HL-60 (cell line): ENCODE results near the gene FBXL5.

ENCODE experiments used
- DNase-seq, 2 experiments: peaks; one replicate each; pipeline ENCODE4 v3.0.0-alpha.2; 2010 to 2020; ENCODE audit warnings: low read depth in 1 of 2, low spot score in 1 of 2
- H3K27ac ChIP-seq: fragments of 250-450 bp; sonication (Bioruptor Pico); replicated peaks from 2 replicates; pipeline ENCODE4 v1.5.1; 2020; ENCODE audit warnings: mild to moderate bottlenecking, moderate library complexity
- H3K27me3 ChIP-seq: fragments of 250-450 bp; sonication (Bioruptor Pico); 2 replicates; pipeline ENCODE4 v1.5.1; 2021; ENCODE audit warnings: mild to moderate bottlenecking, moderate library complexity; ENCODE audit not compliant: insufficient read depth, poor library complexity, severe bottlenecking
- H3K4me3 ChIP-seq: replicated peaks from 2 replicates; pipeline ENCODE4 v1.5.1; 2011; ENCODE audit warnings: mild to moderate bottlenecking, control low read depth, low read length; ENCODE audit not compliant: insufficient read depth
- GABPA ChIP-seq: IDR thresholded peaks from 2 replicates; pipeline ENCODE4 v1.6.1; 2012; ENCODE audit warnings: low read depth
- POLR2AphosphoS5 ChIP-seq: IDR thresholded peaks from 2 replicates; pipeline ENCODE4 v1.6.1; 2012; ENCODE audit warnings: low read depth
- SPI1 ChIP-seq: IDR thresholded peaks from 2 replicates; pipeline ENCODE4 v1.6.1; 2012; ENCODE audit warnings: low read depth, mild to moderate bottlenecking, borderline replicate concordance
- TF ChIP-seq, protein P1 (sequence below): IDR thresholded peaks from one replicate; pipeline ENCODE4 v1.5.1; 2011; ENCODE audit warnings: low read length, control low read depth, inconsistent platforms; ENCODE audit not compliant: insufficient read depth
- TF ChIP-seq, protein P2 (sequence below): IDR thresholded peaks from 2 replicates; pipeline ENCODE4 v1.6.1; 2012; ENCODE audit warnings: low read depth; ENCODE audit not compliant: insufficient replicate concordance

Gene FBXL5

DNA sequence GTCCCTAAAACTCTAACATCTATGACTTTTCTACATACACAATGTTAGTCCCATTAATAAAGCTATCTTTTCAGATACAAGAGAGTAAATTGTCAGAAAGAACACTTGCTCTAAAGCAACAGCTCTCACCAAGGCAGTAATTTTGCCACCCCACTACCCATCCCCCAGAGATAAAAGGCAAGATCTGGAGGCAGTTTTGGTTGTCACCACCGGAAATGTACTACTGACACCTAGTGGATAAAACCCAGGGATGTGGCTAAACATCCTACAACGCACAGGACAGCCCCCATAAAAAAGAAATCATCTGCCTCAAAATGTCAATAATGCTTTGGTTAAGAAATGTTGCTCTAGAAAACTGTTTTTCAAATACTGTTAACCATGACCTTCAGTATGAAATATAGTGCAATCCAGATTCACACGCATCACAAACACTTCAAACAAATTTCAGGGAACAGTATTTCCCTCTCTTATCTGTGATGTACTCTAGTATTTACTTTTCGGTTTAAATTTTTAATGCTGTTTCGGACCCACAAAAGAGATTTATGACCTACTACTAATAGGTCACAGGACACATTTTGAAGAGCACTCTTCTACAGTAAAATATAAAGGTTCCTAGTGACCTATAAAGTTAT is 5.1 kb downstream of the FBXL5 start:
- DNase-seq = peak; percentile 67 to 78
- H3K4me3 ChIP-seq = no peak overlapping the region
- H3K27ac ChIP-seq = no peak overlapping the region
- TF ChIP-seq, protein P1, sequence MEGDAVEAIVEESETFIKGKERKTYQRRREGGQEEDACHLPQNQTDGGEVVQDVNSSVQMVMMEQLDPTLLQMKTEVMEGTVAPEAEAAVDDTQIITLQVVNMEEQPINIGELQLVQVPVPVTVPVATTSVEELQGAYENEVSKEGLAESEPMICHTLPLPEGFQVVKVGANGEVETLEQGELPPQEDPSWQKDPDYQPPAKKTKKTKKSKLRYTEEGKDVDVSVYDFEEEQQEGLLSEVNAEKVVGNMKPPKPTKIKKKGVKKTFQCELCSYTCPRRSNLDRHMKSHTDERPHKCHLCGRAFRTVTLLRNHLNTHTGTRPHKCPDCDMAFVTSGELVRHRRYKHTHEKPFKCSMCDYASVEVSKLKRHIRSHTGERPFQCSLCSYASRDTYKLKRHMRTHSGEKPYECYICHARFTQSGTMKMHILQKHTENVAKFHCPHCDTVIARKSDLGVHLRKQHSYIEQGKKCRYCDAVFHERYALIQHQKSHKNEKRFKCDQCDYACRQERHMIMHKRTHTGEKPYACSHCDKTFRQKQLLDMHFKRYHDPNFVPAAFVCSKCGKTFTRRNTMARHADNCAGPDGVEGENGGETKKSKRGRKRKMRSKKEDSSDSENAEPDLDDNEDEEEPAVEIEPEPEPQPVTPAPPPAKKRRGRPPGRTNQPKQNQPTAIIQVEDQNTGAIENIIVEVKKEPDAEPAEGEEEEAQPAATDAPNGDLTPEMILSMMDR = peak; percentile 70
- TF ChIP-seq POLR2AphosphoS5 (no peak), SPI1 (no peak), GABPA (no peak)
- TF ChIP-seq, protein P2, sequence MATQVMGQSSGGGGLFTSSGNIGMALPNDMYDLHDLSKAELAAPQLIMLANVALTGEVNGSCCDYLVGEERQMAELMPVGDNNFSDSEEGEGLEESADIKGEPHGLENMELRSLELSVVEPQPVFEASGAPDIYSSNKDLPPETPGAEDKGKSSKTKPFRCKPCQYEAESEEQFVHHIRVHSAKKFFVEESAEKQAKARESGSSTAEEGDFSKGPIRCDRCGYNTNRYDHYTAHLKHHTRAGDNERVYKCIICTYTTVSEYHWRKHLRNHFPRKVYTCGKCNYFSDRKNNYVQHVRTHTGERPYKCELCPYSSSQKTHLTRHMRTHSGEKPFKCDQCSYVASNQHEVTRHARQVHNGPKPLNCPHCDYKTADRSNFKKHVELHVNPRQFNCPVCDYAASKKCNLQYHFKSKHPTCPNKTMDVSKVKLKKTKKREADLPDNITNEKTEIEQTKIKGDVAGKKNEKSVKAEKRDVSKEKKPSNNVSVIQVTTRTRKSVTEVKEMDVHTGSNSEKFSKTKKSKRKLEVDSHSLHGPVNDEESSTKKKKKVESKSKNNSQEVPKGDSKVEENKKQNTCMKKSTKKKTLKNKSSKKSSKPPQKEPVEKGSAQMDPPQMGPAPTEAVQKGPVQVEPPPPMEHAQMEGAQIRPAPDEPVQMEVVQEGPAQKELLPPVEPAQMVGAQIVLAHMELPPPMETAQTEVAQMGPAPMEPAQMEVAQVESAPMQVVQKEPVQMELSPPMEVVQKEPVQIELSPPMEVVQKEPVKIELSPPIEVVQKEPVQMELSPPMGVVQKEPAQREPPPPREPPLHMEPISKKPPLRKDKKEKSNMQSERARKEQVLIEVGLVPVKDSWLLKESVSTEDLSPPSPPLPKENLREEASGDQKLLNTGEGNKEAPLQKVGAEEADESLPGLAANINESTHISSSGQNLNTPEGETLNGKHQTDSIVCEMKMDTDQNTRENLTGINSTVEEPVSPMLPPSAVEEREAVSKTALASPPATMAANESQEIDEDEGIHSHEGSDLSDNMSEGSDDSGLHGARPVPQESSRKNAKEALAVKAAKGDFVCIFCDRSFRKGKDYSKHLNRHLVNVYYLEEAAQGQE = no peak
- H3K27me3 ChIP-seq = no peaks in the 10 kb centered on the region

DNA sequence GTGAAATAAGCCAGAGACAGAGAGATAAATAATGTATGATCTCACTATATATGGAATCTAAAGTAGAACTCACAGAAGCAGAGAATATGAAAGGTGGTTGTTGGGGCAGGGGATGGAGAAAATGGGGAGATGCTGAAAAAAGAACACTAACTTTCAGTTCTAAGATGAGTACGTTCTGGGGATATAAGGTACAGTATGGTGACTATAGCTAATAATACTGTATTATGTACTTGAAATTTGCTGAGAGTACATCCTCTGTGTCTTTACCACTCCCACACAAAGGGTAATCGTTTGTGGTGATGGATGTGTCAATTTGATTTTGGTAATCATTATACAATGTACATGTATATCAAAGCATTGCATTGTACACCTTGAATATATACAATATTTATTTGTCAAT is 6.6 kb downstream of the FBXL5 start:
- H3K27ac ChIP-seq = no peak overlapping the region
- no peak overlapping the region for H3K4me3 ChIP-seq
- no peak for DNase-seq
- TF ChIP-seq, protein P1 = no peak
- TF ChIP-seq, protein P2 = no peak
- no peak for TF ChIP-seq GABPA
- no peak for TF ChIP-seq POLR2AphosphoS5
- no peak for TF ChIP-seq SPI1
- H3K27me3 ChIP-seq = no peaks in the 10 kb centered on the region

- no peak overlapping the region for H3K27ac ChIP-seq
- no peak overlapping the region for H3K4me3 ChIP-seq
- DNase-seq = no peak
- TF ChIP-seq SPI1 = no peak
- TF ChIP-seq, protein P2 = no peak
- TF ChIP-seq POLR2AphosphoS5 = no peak
- TF ChIP-seq, protein P1 = no peak
- TF ChIP-seq GABPA = no peak
- H3K27me3 ChIP-seq = no peaks in the 10 kb centered on the region
Measured at GRCh38 chr4:15638418-15638817, 16.7 kb downstream of the FBXL5 start.
